HEK293T (cell line): ENCODE results near the gene SLITRK5.

ENCODE experiments used
- ARNT ChIP-seq: fragments of 450-650 bp; IDR thresholded peaks from 2 replicates; pipeline ENCODE4 v1.6.1; 2017; ENCODE audit warnings: mild to moderate bottlenecking
- BHLHE40 ChIP-seq: fragments of 450-650 bp; IDR thresholded peaks from 2 replicates; pipeline ENCODE4 v1.6.1; 2016; ENCODE audit warnings: mild to moderate bottlenecking, moderate library complexity, borderline replicate concordance
- ELF4 ChIP-seq: fragments of 450-650 bp; IDR thresholded peaks from 2 replicates; pipeline ENCODE4 v1.6.1; 2017; ENCODE audit warnings: antibody characterized with exemption
- FOXK2 ChIP-seq: fragments of 450-650 bp; IDR thresholded peaks from 2 replicates; pipeline ENCODE4 v1.6.1; 2016; ENCODE audit warnings: mild to moderate bottlenecking
- NFRKB ChIP-seq: fragments of 450-650 bp; IDR thresholded peaks from 2 replicates; pipeline ENCODE4 v1.6.1; 2016; ENCODE audit warnings: mild to moderate bottlenecking, moderate library complexity
- SP1 ChIP-seq: fragments of 450-650 bp; IDR thresholded peaks from 2 replicates; pipeline ENCODE4 v1.6.1; 2017
- SUZ12 ChIP-seq: fragments of 450-650 bp; IDR thresholded peaks from 2 replicates; pipeline ENCODE4 v1.6.1; 2016; ENCODE audit warnings: mild to moderate bottlenecking

- no peak for TF ChIP-seq SP1
- TF ChIP-seq NFRKB: no peak
- no peak for TF ChIP-seq SUZ12
- no peak for TF ChIP-seq BHLHE40
- TF ChIP-seq FOXK2: no peak
- TF ChIP-seq ARNT: no peak
- no peak for TF ChIP-seq ELF4
Observed at GRCh38 chr13:87667686-87668085, 3.5 kb upstream of the SLITRK5 start.
